GM06990 (cell line): ENCODE data around the gene NAALADL2.

Experiments used
- DNase-seq: peaks from one replicate; pipeline ENCODE4 v3.0.0-alpha.2; 2011; ENCODE audit not compliant: insufficient read length; ENCODE audit errors: extremely low read depth
- H3K27me3 ChIP-seq: replicated peaks from 2 replicates; pipeline ENCODE4 v1.6.0; 2011; ENCODE audit warnings: low read length; ENCODE audit not compliant: control insufficient read depth, insufficient read depth
- H3K36me3 ChIP-seq: 2 replicates; pipeline ENCODE4 v1.5.1; 2011; ENCODE audit warnings: low read length; ENCODE audit not compliant: control insufficient read depth, insufficient read depth
- H3K4me3 ChIP-seq: replicated peaks from 2 replicates; pipeline ENCODE4 v1.5.1; 2011; ENCODE audit warnings: low read depth, mild to moderate bottlenecking, control low read depth, low read length
- CTCF ChIP-seq: IDR thresholded peaks from 2 replicates; pipeline ENCODE4 v1.5.1; 2011; ENCODE audit warnings: low read length, control low read depth, mild to moderate bottlenecking, inconsistent platforms; ENCODE audit not compliant: insufficient read depth, poor library complexity, severe bottlenecking

NAALADL2 gene

GRCh38 chr3:175287361-175287963, 428.3 kb downstream of the NAALADL2 start:
- no peak for TF ChIP-seq CTCF
- no peak for DNase-seq
- no peaks in the 10 kb centered on the region for H3K27me3 ChIP-seq
- H3K36me3 ChIP-seq = no peaks in the 10 kb centered on the region
- no peak overlapping the region for H3K4me3 ChIP-seq

GRCh38 chr3:175288621-175289020, 429.5 kb downstream of the NAALADL2 start:
- Histone ChIP-seq H3K27me3 (no peaks in the 10 kb centered on the region), H3K36me3 (no peaks in the 10 kb centered on the region), H3K4me3 (no peak overlapping the region)
- TF ChIP-seq CTCF = no peak
- no peak for DNase-seq

- Histone ChIP-seq H3K27me3 (no peaks in the 10 kb centered on the region), H3K4me3 (no peak overlapping the region), H3K36me3 (no peaks in the 10 kb centered on the region)
- TF ChIP-seq CTCF = no peak
- DNase-seq = no peak
Observed at GRCh38 chr3:175294793-175295192, 435.7 kb downstream of the NAALADL2 start.

- Histone ChIP-seq H3K27me3 (no peaks in the 10 kb centered on the region), H3K36me3 (no peaks in the 10 kb centered on the region), H3K4me3 (no peak overlapping the region)
- DNase-seq = no peak
- TF ChIP-seq CTCF = no peak
Observed at GRCh38 chr3:175295248-175296130, 436.4 kb downstream of the NAALADL2 start.

- TF ChIP-seq CTCF = no peak
- Histone ChIP-seq H3K36me3 (no peaks in the 10 kb centered on the region), H3K27me3 (no peaks in the 10 kb centered on the region), H3K4me3 (no peak overlapping the region)
- no peak for DNase-seq
Observed at GRCh38 chr3:175297216-175297615, 438.1 kb downstream of the NAALADL2 start.
